Aorta (tissue), 5 donors: ENCODE data around the gene CHRNA10. TPM values are rescaled to one million over a fixed set of nuclear protein-coding genes. Genes with fewer than 3 reads are reported as not detected.

Experiments used
- ATAC-seq: fragments of 200-7000 bp; cut with Tn5 transposase; one replicate; pipeline ENCODE4 v1.9.1; 2022; ENCODE audit warnings: moderate library complexity; ENCODE audit not compliant: low FRiP score
- DNase-seq, 2 donors: peaks; one replicate each; pipeline ENCODE4 v3.0.0-alpha.2; 2020
- H3K27ac ChIP-seq, 2 donors: one replicate each; pipeline ENCODE4 v1.5.1; 2013; ENCODE audit warnings: low read length in 2 of 2, mild to moderate bottlenecking in 2 of 2, moderate library complexity in 2 of 2, control low read depth in 1 of 2, inconsistent platforms in 1 of 2, low read depth in 1 of 2
- H3K27me3 ChIP-seq, 2 donors: one replicate each; pipeline ENCODE4 v1.6.1; 2013; ENCODE audit warnings: control low read depth in 1 of 2, low read length in 1 of 2, mild to moderate bottlenecking in 1 of 2, moderate library complexity in 1 of 2; ENCODE audit not compliant: insufficient read depth in 2 of 2, control insufficient read depth in 1 of 2
- H3K36me3 ChIP-seq, 2 donors: one replicate each; pipeline ENCODE4 v1.6.1; 2013; ENCODE audit warnings: control low read depth in 1 of 2, low read length in 1 of 2, mild to moderate bottlenecking in 1 of 2; ENCODE audit not compliant: insufficient read depth in 2 of 2, control insufficient read depth in 1 of 2
- H3K4me1 ChIP-seq, 2 donors: one replicate each; pipeline ENCODE4 v1.6.1; 2013; ENCODE audit warnings: low read length in 2 of 2, control low read depth in 1 of 2, mild to moderate bottlenecking in 1 of 2, moderate library complexity in 1 of 2; ENCODE audit not compliant: insufficient read depth in 2 of 2, control insufficient read depth in 1 of 2
- H3K4me3 ChIP-seq, 2 donors: one replicate each; pipeline ENCODE4 v1.5.1; 2013; ENCODE audit warnings: low read length in 2 of 2, control low read depth in 1 of 2, mild to moderate bottlenecking in 1 of 2
- H3K9me3 ChIP-seq: one replicate; pipeline ENCODE4 v1.6.1; 2013; ENCODE audit warnings: mild to moderate bottlenecking, low read length; ENCODE audit not compliant: control insufficient read depth
- WGBS, 2 donors: extraction: QIAGEN DNeasy Blood & Tissue Kit; methylation state at CpG; one replicate each; pipeline ENCODE4 v1.1.7; 2013; 5-methylcytosine and 5-hydroxymethylcytosine counted together
- intact Hi-C, 2 donors: fragments of 100-400 bp; cut with DNase I; formaldehyde crosslinking; loops; one replicate each; pipeline versions ENCODE4 v1.14.2 to v1.15.0; 2022
- polyA plus RNA-seq, 2 donors: library from polyadenylated mRNA; stranded (reverse); fragments of 200-250 nt; gene quantifications; one replicate each; pipeline ENCODE4 v1.2.3, GENCODE V29; 2013
- total RNA-seq, 2 donors: library from RNA; stranded (reverse); fragmentation: NEBNext Ultra II Directional; extraction: Animal tissue kit (Norgen Biotek cat#: 25700); gene quantifications; one replicate each; pipeline ENCODE4 v1.2.1, GENCODE V29; 2021
- donor health status: healthy with polysubstance abuse.
- donor health status: Bipolar disorder and iron deficiency.
- donor health status: DM: no; HTN: no; CAD: no.
- donor health status: DM: no; HTN: no; CAD: no.
- donor health status: DM: yes; HTN: yes; CAD: no.

Gene CHRNA10
- total and polyA plus RNA-seq, 4 donors = 0.13 to 4.0 (median 1.3) TPM

DNA sequence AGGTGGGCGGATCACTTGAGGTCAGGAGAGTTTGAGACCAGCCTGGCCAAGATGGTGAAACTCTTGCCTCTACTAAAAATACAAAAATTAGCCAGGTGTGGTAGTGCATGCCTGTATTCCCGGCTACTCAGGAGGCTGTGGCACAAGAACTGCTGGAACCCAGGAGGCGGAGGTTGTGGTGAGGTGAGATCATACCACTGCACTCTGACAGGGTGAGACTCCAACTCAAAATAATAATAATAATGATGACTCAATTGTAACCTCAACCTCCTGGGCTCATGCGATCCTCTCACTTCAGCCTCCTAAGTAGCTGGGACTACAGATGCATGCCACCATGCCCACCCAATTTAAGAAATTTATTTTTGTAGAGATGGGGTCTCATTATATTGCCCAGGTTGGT, 15.6 kb upstream of the CHRNA10 start:
- Histone ChIP-seq H3K4me1 (no peaks in the 10 kb centered on the region), H3K4me3 (no peak overlapping the region), H3K27ac (no peak overlapping the region), H3K27me3 (no peaks in the 10 kb centered on the region), H3K36me3 (peaks cover 6 to 15% of the 10 kb centered on the region in 2 donors), H3K9me3 (no peaks in the 10 kb centered on the region)
- no peak for ATAC-seq
- 72 to 98% methylated on average over 4 of the region's 4 CpGs for WGBS, 2 donors
- DNase-seq = no peak
- intact Hi-C loops = no loop called here

GRCh38 chr11:3685923-3686322, 14.7 kb upstream of the CHRNA10 start:
- Histone ChIP-seq H3K27me3 (no peaks in the 10 kb centered on the region), H3K36me3 (peaks cover 6 to 15% of the 10 kb centered on the region in 2 donors), H3K4me3 (no peak overlapping the region), H3K9me3 (no peaks in the 10 kb centered on the region), H3K27ac (no peak overlapping the region), H3K4me1 (no peaks in the 10 kb centered on the region)
- 61 to 66% methylated on average over 7 of the region's 7 CpGs for WGBS, 2 donors
- ATAC-seq = no peak
- intact Hi-C loops = no loop called here
- no peak for DNase-seq

DNA sequence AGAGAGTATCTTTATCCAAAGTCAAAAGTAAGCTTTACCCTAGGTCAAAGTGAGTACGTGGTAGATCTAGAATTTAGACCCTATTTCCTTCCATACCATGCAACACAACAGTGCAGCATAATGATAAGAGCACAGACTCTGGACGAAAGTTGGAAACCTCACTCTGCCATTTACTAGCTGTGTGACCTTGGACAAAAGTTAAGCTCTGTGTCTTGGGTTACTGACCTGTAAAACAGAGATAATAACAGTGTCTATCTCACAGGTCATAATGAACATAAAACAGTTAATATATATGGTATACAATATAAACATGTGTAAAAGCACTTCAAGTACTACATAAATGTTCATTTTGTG, 13.6 kb upstream of the CHRNA10 start:
- Histone ChIP-seq H3K4me1 (no peaks in the 10 kb centered on the region), H3K36me3 (peaks cover 6 to 15% of the 10 kb centered on the region in 2 donors), H3K27ac (no peak overlapping the region), H3K4me3 (no peak overlapping the region), H3K27me3 (no peaks in the 10 kb centered on the region), H3K9me3 (no peaks in the 10 kb centered on the region)
- ATAC-seq (no peak), DNase-seq (no peak)
- 27% methylated on average over 2 of the region's 2 CpGs for WGBS, 2 donors
- intact Hi-C loops = no loop called here

- intact Hi-C loops = no loop called here
- H3K36me3 ChIP-seq = peaks cover 6 to 15% of the 10 kb centered on the region in 2 donors
- no peaks in the 10 kb centered on the region for H3K9me3 ChIP-seq
- no peak overlapping the region for H3K4me3 ChIP-seq
- 96 to 98% methylated on average over 12 of the region's 12 CpGs for whole genome bisulfite sequencing, 2 donors
- ATAC-seq (no peak), DNase-seq (no peak)
- no peaks in the 10 kb centered on the region for H3K27me3 ChIP-seq
- H3K27ac ChIP-seq = no peak overlapping the region
- H3K4me1 ChIP-seq = no peaks in the 10 kb centered on the region
These were observed 13.1 kb upstream of the CHRNA10 start for GRCh38 chr11:3684129-3684818.

- WGBS, 2 donors = 94 to 95% methylated on average over 9 of the region's 9 CpGs
- peaks cover 9 to 17% of the 10 kb centered on the region in 2 donors for H3K36me3 ChIP-seq
- H3K4me3 ChIP-seq = no peak overlapping the region
- DNase-seq = no peak
- ATAC-seq = no peak
- H3K27me3 ChIP-seq = no peaks in the 10 kb centered on the region
- H3K9me3 ChIP-seq = no peaks in the 10 kb centered on the region
- no peak overlapping the region for H3K27ac ChIP-seq
- H3K4me1 ChIP-seq = no peaks in the 10 kb centered on the region
- intact Hi-C loops = no loop called here
These were observed 11.9 kb upstream of the CHRNA10 start for GRCh38 chr11:3683039-3683438.

- H3K4me3 ChIP-seq = no peak overlapping the region
- no peaks in the 10 kb centered on the region for H3K9me3 ChIP-seq
- no peaks in the 10 kb centered on the region for H3K27me3 ChIP-seq
- intact Hi-C loops = no loop called here
- ATAC-seq (no peak), DNase-seq (no peak)
- 95 to 97% methylated on average over 3 of the region's 3 CpGs for WGBS, 2 donors
- no peak overlapping the region for H3K27ac ChIP-seq
- H3K4me1 ChIP-seq = no peaks in the 10 kb centered on the region
- peaks cover 14 to 22% of the 10 kb centered on the region in 2 donors for H3K36me3 ChIP-seq
These were observed 7.9 kb upstream of the CHRNA10 start for GRCh38 chr11:3679077-3679476.

- Histone ChIP-seq H3K27me3 (no peaks in the 10 kb centered on the region), H3K4me3 (no peak overlapping the region), H3K27ac (no peak overlapping the region), H3K9me3 (no peaks in the 10 kb centered on the region), H3K36me3 (peaks cover 14 to 15% of the 10 kb centered on the region in 2 donors), H3K4me1 (no peaks in the 10 kb centered on the region)
- intact Hi-C loops = no loop called here
- ATAC-seq (no peak), DNase-seq (no peak)
- 86 to 93% methylated on average over 11 of the region's 11 CpGs for WGBS, 2 donors
These were observed 4.8 kb upstream of the CHRNA10 start for GRCh38 chr11:3675971-3676370.

GRCh38 chr11:3674189-3674588, 3.0 kb upstream of the CHRNA10 start:
- peaks cover 14 to 19% of the 10 kb centered on the region in 2 donors for H3K36me3 ChIP-seq
- H3K4me1 ChIP-seq = no peaks in the 10 kb centered on the region
- no peak for ATAC-seq

GRCh38 chr11:3669742-3670183, 1.4 kb downstream of the CHRNA10 start:
- Histone ChIP-seq H3K27ac (no peak overlapping the region), H3K36me3 (peaks cover 0 to 13% of the 10 kb centered on the region in 2 donors), H3K27me3 (no peaks in the 10 kb centered on the region), H3K4me3 (no peak overlapping the region), H3K9me3 (no peaks in the 10 kb centered on the region), H3K4me1 (no peaks in the 10 kb centered on the region)
- DNase-seq = no peak
- WGBS, 2 donors = 94 to 95% methylated on average over 5 of the region's 5 CpGs
- no peak for ATAC-seq
- intact Hi-C loops = no loop called here

More at GRCh38 chr11:3674189-3674588, 3.0 kb upstream of the CHRNA10 start:
- intact Hi-C loops = no loop called here
- WGBS, 2 donors = 98 to 100% methylated on average over 1 of the region's 1 CpG
- H3K27ac ChIP-seq = no peak overlapping the region
- H3K4me3 ChIP-seq = no peak overlapping the region
- H3K9me3 ChIP-seq = no peaks in the 10 kb centered on the region
- DNase-seq = no peak
- H3K27me3 ChIP-seq = no peaks in the 10 kb centered on the region
